Measurements from ENCODE around the gene WDR18.

Gene WDR18

GRCh38 chr19:1041835-1042685 is 57.9 kb downstream of the WDR18 start:
- DNase-seq: no peak

DNA sequence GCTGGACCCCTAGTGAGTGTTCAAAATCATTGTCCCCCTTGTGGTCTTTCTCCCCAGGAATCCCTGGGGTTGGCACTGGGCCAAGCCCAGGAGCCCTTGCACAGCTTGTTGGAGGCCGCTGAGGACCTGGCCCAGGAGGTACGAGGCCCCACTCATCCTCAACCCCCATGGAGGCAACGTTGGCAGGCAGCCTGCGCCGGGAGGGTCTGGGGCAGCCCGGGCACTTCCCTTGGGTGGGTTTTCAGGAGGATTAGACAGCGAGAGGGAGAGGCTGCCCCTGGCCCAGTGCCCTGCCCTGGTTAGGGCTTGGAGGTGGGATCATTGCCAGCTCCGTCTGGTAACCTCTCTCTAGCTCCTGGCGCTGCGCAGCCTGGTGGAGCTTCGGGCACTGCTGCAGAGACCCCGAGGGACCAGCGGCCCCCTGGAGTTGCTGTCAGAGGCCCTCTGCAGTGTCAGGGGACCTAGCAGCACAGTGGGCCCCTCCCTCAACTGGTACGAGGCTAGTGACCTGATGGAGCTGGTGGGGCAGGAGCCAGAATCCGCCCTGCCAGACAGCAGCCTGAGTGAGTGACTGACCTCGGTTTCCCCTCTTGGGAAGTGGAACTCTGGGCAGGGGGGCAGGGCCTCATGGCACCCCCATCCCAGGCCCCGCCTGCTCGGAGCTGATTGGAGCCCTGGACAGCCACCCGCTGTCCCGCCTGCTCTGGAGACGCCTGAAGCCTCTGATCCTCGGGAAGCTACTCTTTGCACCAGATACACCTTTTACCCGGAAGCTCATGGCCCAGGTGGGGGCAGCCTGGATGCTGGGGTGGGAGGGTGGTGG is 58.8 kb downstream of the WDR18 start:
- TF ChIP-seq POLR2A (IDR thresholded peaks at IDR 0.05; ENCODE audit: low read length) (no peak), GATA1 (IDR thresholded peaks at IDR 0.05; ENCODE audit: low read depth, low read length) (no peak)
- DNase-seq: no peak

More at GRCh38 chr19:1041835-1042685, 57.9 kb downstream of the WDR18 start:
- no peak for TF ChIP-seq POLR2A (IDR thresholded peaks at IDR 0.05; ENCODE audit: low read length)
- TF ChIP-seq GATA1 (IDR thresholded peaks at IDR 0.05; ENCODE audit: low read depth, low read length): no peak
